Measurements from ENCODE around the gene CDH8.

- TF ChIP-seq CTCF (IDR thresholded peaks at IDR 0.05; ENCODE audit: poor library complexity) (no peak), EZH2phosphoT487 (IDR thresholded peaks at IDR 0.05; ENCODE audit: low read depth, severe bottlenecking, unreplicated experiment) (no peak)
These were observed 120.7 kb downstream of the CDH8 start for GRCh38 chr16:61915569-61915968.

Data from hepatocyte (in vitro differentiated cells).